Testis (tissue), 3 donors: ENCODE results near the gene PTPRT. TPM values are rescaled to one million over a fixed set of nuclear protein-coding genes. Genes with fewer than 3 reads are reported as not detected.

ENCODE experiments used
- DNase-seq: peaks from one replicate; pipeline ENCODE4 v3.0.0-alpha.2; 2019
- H3K27ac ChIP-seq, 2 donors: fragments of 200-600 bp; sonication (generic); one replicate each; pipeline ENCODE4 v1.5.1; 2019
- H3K27me3 ChIP-seq: fragments of 200-600 bp; sonication (generic); one replicate; pipeline ENCODE4 v1.5.1; 2019
- H3K36me3 ChIP-seq: fragments of 200-600 bp; sonication (generic); one replicate; pipeline ENCODE4 v1.5.1; 2017; ENCODE audit warnings: low read depth; ENCODE audit errors: missing control alignments
- H3K4me1 ChIP-seq: fragments of 200-600 bp; sonication (generic); one replicate; pipeline ENCODE4 v1.5.1; 2019
- H3K4me3 ChIP-seq, 2 donors: fragments of 200-600 bp; sonication (generic); one replicate each; pipeline ENCODE4 v1.5.1; 2017 to 2019
- H3K9me3 ChIP-seq: fragments of 200-600 bp; sonication (generic); one replicate; pipeline ENCODE4 v1.5.1; 2017
- CTCF ChIP-seq, 3 experiments: fragments of 450-650 bp in 2 of 3; fragments of 200-600 bp in 1 of 3; sonication (generic) in 1 of 3; IDR thresholded peaks; one replicate each; pipeline ENCODE4 v1.5.1; 2016 to 2019; ENCODE audit warnings: antibody characterized with exemption in 3 of 3, mild to moderate bottlenecking in 2 of 3, moderate library complexity in 1 of 3
- POLR2A ChIP-seq: fragments of 450-650 bp; IDR thresholded peaks from one replicate; pipeline ENCODE4 v1.6.1; 2017; ENCODE audit warnings: antibody characterized with exemption, mild to moderate bottlenecking, moderate library complexity
- WGBS, 2 donors: methylation state at CpG; one replicate each; pipeline ENCODE4 v1.1.5; 2018; 5-methylcytosine and 5-hydroxymethylcytosine counted together
- intact Hi-C: fragments of 100-400 bp; cut with DNase I; formaldehyde crosslinking; loops from one replicate; pipeline ENCODE4 v1.15.1; 2023; ENCODE audit warnings: low total_unique reads
- polyA plus RNA-seq: library from polyadenylated mRNA; stranded (reverse); fragments of 350-450 nt; fragmentation: Illumina TruSeq; extraction: RNeasy Lipid Tissue Mini Kit (QIAGEN cat#74804); gene quantifications from one replicate; pipeline ENCODE4 v1.2.3, GENCODE V29; 2014; ENCODE audit warnings: low read depth, low replicate concordance; ENCODE audit not compliant: insufficient read depth
- total RNA-seq, 2 donors: library from RNA; depleted of rRNA; stranded (reverse); fragments of >200 nt; gene quantifications; one replicate each; pipeline ENCODE4 v1.2.3, GENCODE V29; 2016

The PTPRT gene
- total and polyA plus RNA-seq, 3 donors from 2014 or later = 2.3 to 2.5 (median 2.3) TPM

GRCh38 chr20:42435230-42435629 lies 754.5 kb downstream of the PTPRT start:
- Histone ChIP-seq H3K36me3 (no peaks in the 10 kb centered on the region), H3K27me3 (no peaks in the 10 kb centered on the region), H3K4me1 (no peaks in the 10 kb centered on the region), H3K4me3 (no peak overlapping the region), H3K9me3 (no peaks in the 10 kb centered on the region), H3K27ac (no peak overlapping the region)
- TF ChIP-seq CTCF (IDR thresholded peaks at IDR 0.05) = no peak
- no peak for TF ChIP-seq POLR2A
- no peak for DNase-seq
- 80 to 93% methylated on average over 1 of the region's 1 CpG for WGBS, 2 donors
- intact Hi-C loops = no loop called here

GRCh38 chr20:42432496-42433334 lies 757.0 kb downstream of the PTPRT start:
- WGBS, 2 donors = 44 to 54% methylated on average over 6 of the region's 6 CpGs
- no peaks in the 10 kb centered on the region for H3K9me3 ChIP-seq
- no peak for TF ChIP-seq POLR2A
- no peak for TF ChIP-seq CTCF (IDR thresholded peaks at IDR 0.05)
- DNase-seq = no peak
- H3K4me1 ChIP-seq = no peaks in the 10 kb centered on the region
- intact Hi-C loops = no loop called here
- no peaks in the 10 kb centered on the region for H3K27me3 ChIP-seq
- no peak overlapping the region for H3K27ac ChIP-seq
- H3K36me3 ChIP-seq = no peaks in the 10 kb centered on the region
- H3K4me3 ChIP-seq = no peak overlapping the region

GRCh38 chr20:42430598-42430997 lies 759.1 kb downstream of the PTPRT start:
- no peak overlapping the region for H3K4me3 ChIP-seq
- intact Hi-C loops = no loop called here
- WGBS, 2 donors = 86 to 87% methylated on average over 2 of the region's 2 CpGs
- no peaks in the 10 kb centered on the region for H3K4me1 ChIP-seq
- no peak overlapping the region for H3K27ac ChIP-seq
- no peaks in the 10 kb centered on the region for H3K27me3 ChIP-seq
- no peak for DNase-seq
- H3K36me3 ChIP-seq = no peaks in the 10 kb centered on the region
- no peak for TF ChIP-seq CTCF (IDR thresholded peaks at IDR 0.05)
- no peak for TF ChIP-seq POLR2A
- H3K9me3 ChIP-seq = no peaks in the 10 kb centered on the region

- no peaks in the 10 kb centered on the region for H3K36me3 ChIP-seq
- H3K4me3 ChIP-seq = no peak overlapping the region
- no peak for DNase-seq
- no peak for TF ChIP-seq POLR2A
- no peak for TF ChIP-seq CTCF (IDR thresholded peaks at IDR 0.05)
- no peaks in the 10 kb centered on the region for H3K27me3 ChIP-seq
- 47 to 63% methylated on average over 8 of the region's 8 CpGs for WGBS, 2 donors
- H3K4me1 ChIP-seq = no peaks in the 10 kb centered on the region
- H3K9me3 ChIP-seq = no peaks in the 10 kb centered on the region
- intact Hi-C loops = no loop called here
- H3K27ac ChIP-seq = no peak overlapping the region
Measured at GRCh38 chr20:42429761-42430458, 759.8 kb downstream of the PTPRT start.
